ENCODE measurements around the gene MARCHF5.

DNA sequence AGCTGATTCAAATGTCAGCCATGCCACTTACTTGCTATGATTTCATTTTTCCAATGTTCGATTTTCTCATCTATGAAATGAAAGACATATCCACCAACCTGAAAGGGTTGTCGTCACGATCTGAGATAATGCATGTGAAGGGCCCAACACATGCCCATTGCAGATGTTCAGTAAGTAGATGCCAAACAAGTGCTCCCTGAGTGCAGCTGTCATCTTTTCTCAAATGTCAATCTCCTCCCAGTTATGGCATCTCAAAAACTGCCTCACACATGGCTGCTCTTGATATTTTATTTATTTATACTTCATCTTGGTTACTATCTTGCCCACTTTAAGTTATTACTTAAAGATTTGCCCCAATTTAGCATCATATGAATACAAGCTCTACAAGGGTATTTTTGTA, 16.9 kb upstream of the MARCHF5 start:
- TF ChIP-seq CTCF (IDR thresholded peaks at IDR 0.05 in 2 of 3, conservative IDR thresholded peaks at IDR 0.05 in 1 of 3; ENCODE audit: borderline replicate concordance in 1 of 3, insufficient read depth in 1 of 3, low read depth in 2 of 3, low read length in 2 of 3): no peak
- no peak for TF ChIP-seq MAX (IDR thresholded peaks at IDR 0.05)
- TF ChIP-seq POLR2A (IDR thresholded peaks at IDR 0.05; ENCODE audit: borderline replicate concordance, extremely low read depth, insufficient read depth, insufficient read length): no peak
- no peak for TF ChIP-seq EZH2 (IDR thresholded peaks at IDR 0.05)
- TF ChIP-seq POLR2AphosphoS5 (IDR thresholded peaks at IDR 0.05; ENCODE audit: low read depth, low read length): no peak
- no peak for TF ChIP-seq ZNF274 (IDR thresholded peaks at IDR 0.05; ENCODE audit: low read depth, low read length)
- no peak for TF ChIP-seq ATF3 (IDR thresholded peaks at IDR 0.05)
- no peak for TF ChIP-seq REST (IDR thresholded peaks at IDR 0.05; ENCODE audit: low read depth)
- no peak for TF ChIP-seq RAD21 (IDR thresholded peaks at IDR 0.05; ENCODE audit: low read depth)
- TF ChIP-seq EZH2phosphoT487 (IDR thresholded peaks at IDR 0.05; ENCODE audit: borderline replicate concordance): no peak
- no peak for TF ChIP-seq CEBPB (IDR thresholded peaks at IDR 0.05; ENCODE audit: low read depth)
- TF ChIP-seq EGR1 (IDR thresholded peaks at IDR 0.05; ENCODE audit: low read depth): no peak
- no peak for TF ChIP-seq JUND (IDR thresholded peaks at IDR 0.05)
